Cardiac muscle cell (in vitro differentiated cells and primary cell): ENCODE data around the gene TMC2. TPM values are rescaled to one million over a fixed set of nuclear protein-coding genes. Genes with fewer than 3 reads are reported as not detected.

Experiments used
- DNase-seq, 2 donors: peaks; one replicate each; pipeline versions ENCODE4 v3.0.0 to v3.0.0-alpha.2; 2010 to 2017; ENCODE audit warnings: low read depth in 1 of 2, low spot score in 1 of 2
- H3K27ac ChIP-seq: fragments of 200-600 bp; sonication (generic); 2 replicates; pipeline ENCODE4 v1.5.1; 2016
- H3K27me3 ChIP-seq: fragments of 200-600 bp; sonication (generic); 2 replicates; pipeline ENCODE4 v1.6.0; 2016; ENCODE audit warnings: control low read depth
- H3K36me3 ChIP-seq: fragments of 200-600 bp; sonication (generic); 2 replicates; pipeline ENCODE4 v1.5.1; 2016; ENCODE audit warnings: control low read depth
- H3K4me1 ChIP-seq: fragments of 200-600 bp; sonication (generic); 2 replicates; pipeline ENCODE4 v1.8.1; 2017; ENCODE audit warnings: low read depth, mild to moderate bottlenecking, mixed run types
- H3K4me3 ChIP-seq: fragments of 200-600 bp; sonication (generic); 2 replicates; pipeline ENCODE4 v1.5.1; 2016; ENCODE audit warnings: mild to moderate bottlenecking
- H3K9me3 ChIP-seq: fragments of 200-600 bp; sonication (generic); 2 replicates; pipeline ENCODE4 v1.5.1; 2017; ENCODE audit warnings: low read depth, mild to moderate bottlenecking, control low read depth
- polyA plus RNA-seq: library from polyadenylated mRNA; unstranded; fragments of >200 nt; fragmentation: Nextera tagmentation; extraction: Ambion mirVana; gene quantifications from 2 replicates; pipeline ENCODE4 v1.2.1, GENCODE V29; 2016
- total RNA-seq: library from RNA; depleted of rRNA; stranded (reverse); fragments of >200 nt; gene quantifications from 2 replicates; pipeline ENCODE4 v1.2.3, GENCODE V29; 2016
- TF ChIP-seq, protein P1 (sequence below): IDR thresholded peaks from 2 replicates; pipeline ENCODE4 v1.5.1; 2012; ENCODE audit warnings: low read depth, mild to moderate bottlenecking, low read length

The TMC2 gene
- total and polyA plus RNA-seq, 2 experiments from 2014 or later: not detected

- TF ChIP-seq, protein P1, sequence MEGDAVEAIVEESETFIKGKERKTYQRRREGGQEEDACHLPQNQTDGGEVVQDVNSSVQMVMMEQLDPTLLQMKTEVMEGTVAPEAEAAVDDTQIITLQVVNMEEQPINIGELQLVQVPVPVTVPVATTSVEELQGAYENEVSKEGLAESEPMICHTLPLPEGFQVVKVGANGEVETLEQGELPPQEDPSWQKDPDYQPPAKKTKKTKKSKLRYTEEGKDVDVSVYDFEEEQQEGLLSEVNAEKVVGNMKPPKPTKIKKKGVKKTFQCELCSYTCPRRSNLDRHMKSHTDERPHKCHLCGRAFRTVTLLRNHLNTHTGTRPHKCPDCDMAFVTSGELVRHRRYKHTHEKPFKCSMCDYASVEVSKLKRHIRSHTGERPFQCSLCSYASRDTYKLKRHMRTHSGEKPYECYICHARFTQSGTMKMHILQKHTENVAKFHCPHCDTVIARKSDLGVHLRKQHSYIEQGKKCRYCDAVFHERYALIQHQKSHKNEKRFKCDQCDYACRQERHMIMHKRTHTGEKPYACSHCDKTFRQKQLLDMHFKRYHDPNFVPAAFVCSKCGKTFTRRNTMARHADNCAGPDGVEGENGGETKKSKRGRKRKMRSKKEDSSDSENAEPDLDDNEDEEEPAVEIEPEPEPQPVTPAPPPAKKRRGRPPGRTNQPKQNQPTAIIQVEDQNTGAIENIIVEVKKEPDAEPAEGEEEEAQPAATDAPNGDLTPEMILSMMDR: no peak
- peaks cover 93% of the 10 kb centered on the region for H3K27me3 ChIP-seq
These were observed 154.3 kb downstream of the TMC2 start for GRCh38 chr20:2690718-2691117.

GRCh38 chr20:2691127-2691526 is 154.8 kb downstream of the TMC2 start:
- Histone ChIP-seq H3K36me3 (no peaks in the 10 kb centered on the region), H3K4me1 (no peaks in the 10 kb centered on the region), H3K27me3 (peaks cover 93% of the 10 kb centered on the region), H3K9me3 (no peaks in the 10 kb centered on the region), H3K27ac (no peak overlapping the region), H3K4me3 (no peak overlapping the region)
- TF ChIP-seq, protein P1: no peak
- no peak for DNase-seq

More at GRCh38 chr20:2690718-2691117, 154.3 kb downstream of the TMC2 start:
- Histone ChIP-seq H3K4me3 (no peak overlapping the region), H3K4me1 (no peaks in the 10 kb centered on the region), H3K36me3 (no peaks in the 10 kb centered on the region), H3K27ac (no peak overlapping the region), H3K9me3 (no peaks in the 10 kb centered on the region)
- no peak for DNase-seq

Other genes starting within 250 kb of the TMC2 start
- 0.11 TPM in 1 of 2 replicates, not detected in the other for gene TGM3, start 240.6 kb upstream of the TMC2 start, total RNA-seq
- 0.37 TPM in 1 of 2 replicates, not detected in the other for gene TGM3, start 240.6 kb upstream of the TMC2 start, polyA plus RNA-seq
- gene TGM6, start 155.7 kb upstream of the TMC2 start, total RNA-seq: not detected in 2 replicates
- gene TGM6, start 155.7 kb upstream of the TMC2 start, polyA plus RNA-seq: not detected in 2 replicates
- 187 and 290 TPM in 2 replicates for gene SNRPB, start 65.8 kb upstream of the TMC2 start, total RNA-seq
- gene SNRPB, start 65.8 kb upstream of the TMC2 start, polyA plus RNA-seq: 190 and 251 TPM in 2 replicates
- 8.6 and 13.0 TPM in 2 replicates for gene ZNF343, start 27.7 kb upstream of the TMC2 start, total RNA-seq
- 6.5 and 9.4 TPM in 2 replicates for gene ZNF343, start 27.7 kb upstream of the TMC2 start, polyA plus RNA-seq
- gene NOP56, start 116.1 kb downstream of the TMC2 start, total RNA-seq: 109 and 140 TPM in 2 replicates
- 262 and 285 TPM in 2 replicates for gene NOP56, start 116.1 kb downstream of the TMC2 start, polyA plus RNA-seq
- gene IDH3B, start 127.6 kb downstream of the TMC2 start, total RNA-seq: 216 and 266 TPM in 2 replicates
- 211 and 244 TPM in 2 replicates for gene IDH3B, start 127.6 kb downstream of the TMC2 start, polyA plus RNA-seq
- gene EBF4, start 156.2 kb downstream of the TMC2 start, total RNA-seq: 14.8 and 24.2 TPM in 2 replicates
- 18.8 and 28.4 TPM in 2 replicates for gene EBF4, start 156.2 kb downstream of the TMC2 start, polyA plus RNA-seq